ENCODE data around the gene EFEMP1.

DNA sequence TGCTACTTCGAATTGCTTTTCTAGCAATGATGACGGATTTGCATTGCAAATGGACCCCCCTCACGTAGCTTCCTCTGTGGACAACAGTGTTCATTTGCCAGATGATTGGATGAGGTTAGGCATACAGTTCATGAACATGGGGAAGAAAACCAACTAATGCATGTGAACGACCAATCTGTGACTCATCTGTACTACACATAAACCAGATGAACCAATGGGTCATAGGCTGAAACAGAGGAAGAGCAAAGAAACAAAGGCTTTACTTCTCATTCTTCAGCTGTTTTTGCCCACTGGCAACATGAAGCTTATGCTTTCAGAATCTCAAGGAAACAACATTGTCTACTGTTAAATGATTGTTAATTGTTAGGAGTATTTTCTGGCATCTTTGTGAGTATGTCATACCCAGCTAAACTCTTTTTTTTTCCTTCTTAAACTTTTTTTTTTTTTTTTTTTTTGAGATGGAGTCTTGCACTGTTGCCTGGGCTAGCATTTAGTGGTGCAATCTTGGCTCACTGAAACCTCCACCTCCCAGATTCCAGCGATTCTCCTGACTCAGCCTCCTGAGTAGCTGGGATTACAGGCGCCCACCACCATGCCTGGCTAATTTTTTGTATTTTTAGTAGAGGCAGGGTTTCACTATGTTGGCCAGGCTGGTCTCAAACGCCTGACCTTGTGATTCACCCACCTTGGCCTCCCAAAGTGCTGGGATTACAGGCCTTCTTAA lies 35.5 kb downstream of the EFEMP1 start:
- no peak for TF ChIP-seq EZH2 (IDR thresholded peaks at IDR 0.05; ENCODE audit: borderline replicate concordance, low read length)
- TF ChIP-seq, protein P1, sequence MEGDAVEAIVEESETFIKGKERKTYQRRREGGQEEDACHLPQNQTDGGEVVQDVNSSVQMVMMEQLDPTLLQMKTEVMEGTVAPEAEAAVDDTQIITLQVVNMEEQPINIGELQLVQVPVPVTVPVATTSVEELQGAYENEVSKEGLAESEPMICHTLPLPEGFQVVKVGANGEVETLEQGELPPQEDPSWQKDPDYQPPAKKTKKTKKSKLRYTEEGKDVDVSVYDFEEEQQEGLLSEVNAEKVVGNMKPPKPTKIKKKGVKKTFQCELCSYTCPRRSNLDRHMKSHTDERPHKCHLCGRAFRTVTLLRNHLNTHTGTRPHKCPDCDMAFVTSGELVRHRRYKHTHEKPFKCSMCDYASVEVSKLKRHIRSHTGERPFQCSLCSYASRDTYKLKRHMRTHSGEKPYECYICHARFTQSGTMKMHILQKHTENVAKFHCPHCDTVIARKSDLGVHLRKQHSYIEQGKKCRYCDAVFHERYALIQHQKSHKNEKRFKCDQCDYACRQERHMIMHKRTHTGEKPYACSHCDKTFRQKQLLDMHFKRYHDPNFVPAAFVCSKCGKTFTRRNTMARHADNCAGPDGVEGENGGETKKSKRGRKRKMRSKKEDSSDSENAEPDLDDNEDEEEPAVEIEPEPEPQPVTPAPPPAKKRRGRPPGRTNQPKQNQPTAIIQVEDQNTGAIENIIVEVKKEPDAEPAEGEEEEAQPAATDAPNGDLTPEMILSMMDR (conservative IDR thresholded peaks at IDR 0.05 in 1 of 2, IDR thresholded peaks at IDR 0.05 in 1 of 2; ENCODE audit: extremely low read depth in 1 of 2, insufficient read depth in 1 of 2, low read depth in 1 of 2, low read length in 2 of 2): no peak
